GM21529 (cell line): ENCODE measurements around the gene KCNT1.

ENCODE experiments used
- ATAC-seq: cut with Tn5 transposase; IDR thresholded peaks from one replicate; pipeline ENCODE4 v1.9.1; 2021; ENCODE audit not compliant: unreplicated experiment

KCNT1 gene

DNA sequence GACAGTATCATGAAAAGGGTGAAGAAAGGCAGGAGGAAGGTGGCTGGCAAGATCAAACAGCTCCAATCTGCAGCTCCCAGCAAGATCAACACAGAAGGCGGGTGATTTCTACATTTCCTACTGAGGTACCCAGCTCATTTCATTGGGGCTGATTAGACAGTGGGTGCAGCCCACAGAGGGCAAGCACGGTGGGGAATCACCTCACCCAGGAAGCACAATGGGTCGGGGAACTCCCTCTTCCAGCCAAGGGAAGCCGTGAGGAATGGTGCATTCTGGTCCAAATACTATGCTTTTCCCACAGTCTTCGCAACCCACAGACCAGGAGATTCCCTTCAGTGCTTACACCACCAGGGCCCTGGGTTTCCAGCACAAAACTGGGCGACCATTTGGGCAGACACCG lies 138.6 kb downstream of the KCNT1 start:
- ATAC-seq = no peak
